Activated naive CD8-positive, alpha-beta T cell treated with anti-CD3 and anti-CD28 coated beads, Interleukin-2, amount 50 U/mL, for 24 hours (primary cell): ENCODE results near the gene SLC16A5.

Experiments used
- ATAC-seq: fragments of 150-1000 bp; cut with Tn5 transposase; one replicate; pipeline ENCODE4 v1.10.0; 2021
- DNase-seq: peaks from one replicate; pipeline ENCODE4 v3.0.0; 2021
- H3K27ac Mint-ChIP-seq: one replicate; pipeline ENCODE4 v1.8.0; 2021; ENCODE audit warnings: mild to moderate bottlenecking, mixed read lengths
- H3K27me3 Mint-ChIP-seq: one replicate; pipeline ENCODE4 v1.8.0; 2021; ENCODE audit warnings: mixed read lengths
- H3K36me3 Mint-ChIP-seq: one replicate; pipeline ENCODE4 v1.8.0; 2021; ENCODE audit warnings: low read depth, mixed read lengths
- H3K4me1 Mint-ChIP-seq: one replicate; pipeline ENCODE4 v1.8.0; 2021; ENCODE audit warnings: mixed read lengths
- H3K4me3 Mint-ChIP-seq: one replicate; pipeline ENCODE4 v1.8.0; 2021; ENCODE audit warnings: mild to moderate bottlenecking, moderate library complexity, mixed read lengths
- H3K9me3 Mint-ChIP-seq: one replicate; pipeline ENCODE4 v1.8.0; 2021; ENCODE audit warnings: mixed read lengths

The SLC16A5 gene

GRCh38 chr17:75088465-75089417 lies 987 bp downstream of the SLC16A5 start:
- H3K36me3 Mint-ChIP-seq, result no peaks in the 10 kb centered on the region
- peak overlapping the region; percentile 35 for H3K4me3 Mint-ChIP-seq
- H3K27me3 Mint-ChIP-seq, result no peaks in the 10 kb centered on the region
- H3K4me1 Mint-ChIP-seq, result peaks cover 32% of the 10 kb centered on the region
- H3K9me3 Mint-ChIP-seq, result no peaks in the 10 kb centered on the region
- no peak for DNase-seq
- peak overlapping the region; percentile 57 for H3K27ac Mint-ChIP-seq
- ATAC-seq, result peak; percentile 63

DNA sequence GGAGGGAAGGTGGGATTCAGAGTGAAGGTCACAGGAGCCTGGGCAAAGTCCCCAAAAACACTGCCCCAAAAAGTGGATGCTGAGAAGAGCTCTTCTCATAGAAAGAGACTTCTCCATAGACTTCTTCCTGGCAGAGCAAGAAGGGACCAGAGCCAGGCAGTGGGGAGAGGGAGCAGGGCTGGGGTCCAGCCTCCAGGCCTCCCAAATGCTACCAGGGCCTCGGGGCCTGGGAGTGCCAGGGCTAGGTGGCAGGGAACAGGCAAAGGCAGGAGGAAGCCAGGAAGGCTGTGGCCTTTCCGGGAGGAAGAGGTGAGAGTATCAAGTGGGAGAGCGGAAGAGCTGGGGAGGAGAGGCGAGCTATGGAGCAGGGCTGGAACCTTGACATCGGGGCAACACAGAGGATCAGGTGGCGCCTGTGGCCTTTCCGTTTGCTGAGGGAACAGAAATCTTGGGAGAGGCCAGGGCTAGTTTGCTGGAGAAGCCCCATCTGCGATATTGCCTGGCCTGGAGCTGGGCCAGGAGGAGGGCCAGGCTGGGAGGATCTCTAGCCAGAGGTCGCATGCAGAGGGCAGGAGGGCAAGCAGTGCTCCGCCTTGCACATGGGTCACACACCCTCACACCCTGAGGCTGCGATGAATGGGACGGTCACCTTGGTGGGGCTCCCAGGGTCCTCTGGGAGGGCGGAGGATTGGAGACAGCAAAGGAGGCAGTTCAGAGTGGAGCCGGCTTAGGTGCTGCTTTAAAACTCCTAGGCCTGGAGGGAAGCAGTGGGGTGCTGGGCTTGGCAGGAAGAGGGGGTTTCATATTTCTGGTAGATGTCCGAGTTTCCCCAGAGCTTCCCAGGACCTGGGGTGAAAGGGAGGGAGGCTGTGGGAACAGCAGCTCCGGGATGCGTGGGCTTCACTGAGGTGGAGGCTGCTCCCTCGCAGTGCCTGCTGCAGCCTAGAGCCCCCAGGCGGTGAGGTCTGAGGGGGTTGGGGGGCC lies 3.4 kb downstream of the SLC16A5 start:
- no peaks in the 10 kb centered on the region for H3K9me3 Mint-ChIP-seq
- no peak for ATAC-seq
- H3K27ac Mint-ChIP-seq, result no peak overlapping the region
- DNase-seq, result no peak
- H3K36me3 Mint-ChIP-seq, result no peaks in the 10 kb centered on the region
- H3K4me1 Mint-ChIP-seq, result peaks cover 25% of the 10 kb centered on the region
- no peaks in the 10 kb centered on the region for H3K27me3 Mint-ChIP-seq
- H3K4me3 Mint-ChIP-seq, result no peak overlapping the region

DNA sequence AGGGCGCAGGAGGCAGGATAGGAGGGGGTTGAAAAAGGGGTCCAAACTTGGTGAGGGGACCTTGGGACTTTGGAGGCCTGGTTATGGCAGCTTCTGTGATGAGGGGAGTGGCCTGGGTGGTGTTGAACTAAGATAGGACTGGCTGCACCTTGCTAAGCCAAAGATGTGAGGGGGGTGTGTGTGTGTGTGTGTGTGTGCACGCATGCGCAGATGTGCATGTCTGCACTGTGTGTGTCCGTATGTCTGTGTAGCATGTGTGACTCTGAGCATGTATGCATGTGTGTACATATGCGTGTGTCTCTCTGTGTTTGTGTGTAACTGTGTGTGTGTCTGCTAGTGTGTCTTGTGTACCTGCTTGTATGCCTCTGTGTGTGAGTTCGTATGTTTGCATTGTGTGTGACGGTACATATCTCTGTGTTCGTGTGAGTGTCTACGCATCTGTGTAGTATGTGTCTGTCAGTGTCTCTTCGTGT lies 4.1 kb downstream of the SLC16A5 start:
- no peaks in the 10 kb centered on the region for H3K36me3 Mint-ChIP-seq
- H3K27ac Mint-ChIP-seq, result no peak overlapping the region
- H3K27me3 Mint-ChIP-seq, result no peaks in the 10 kb centered on the region
- ATAC-seq, result no peak
- H3K4me1 Mint-ChIP-seq, result peaks cover 20% of the 10 kb centered on the region
- no peak overlapping the region for H3K4me3 Mint-ChIP-seq
- no peaks in the 10 kb centered on the region for H3K9me3 Mint-ChIP-seq
- no peak for DNase-seq

GRCh38 chr17:75093548-75094158 lies 5.9 kb downstream of the SLC16A5 start:
- Mint-ChIP-seq H3K4me1 (peaks cover 12% of the 10 kb centered on the region), H3K27ac (no peak overlapping the region), H3K4me3 (no peak overlapping the region), H3K36me3 (no peaks in the 10 kb centered on the region), H3K27me3 (no peaks in the 10 kb centered on the region), H3K9me3 (no peaks in the 10 kb centered on the region)
- ATAC-seq (no peak), DNase-seq (no peak)

DNA sequence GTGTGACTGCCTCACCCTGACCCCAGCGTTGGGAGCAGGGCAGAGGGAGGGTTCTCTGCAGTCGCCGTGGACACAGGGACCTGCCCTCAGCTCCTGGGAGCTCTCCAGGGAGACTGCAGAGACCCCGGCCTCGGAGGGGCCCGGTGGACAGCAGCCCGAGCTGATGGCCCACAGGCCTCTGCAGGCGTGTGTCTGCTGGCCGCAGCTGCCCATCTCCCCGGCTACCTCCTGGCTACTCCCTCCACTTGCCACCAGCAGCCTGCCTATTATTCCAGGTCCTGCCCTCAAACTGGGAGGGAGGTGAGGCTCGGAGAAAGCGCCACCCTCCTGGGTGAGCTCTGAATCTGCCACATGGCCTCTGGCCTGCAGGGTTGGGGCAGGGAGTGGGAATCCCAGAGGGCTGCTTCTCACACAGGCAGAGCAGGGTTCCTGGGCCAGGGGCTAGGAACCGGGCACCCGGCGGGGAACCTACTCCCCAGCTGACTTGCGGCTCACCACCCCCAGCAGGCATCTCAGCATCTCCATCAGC lies 7.2 kb downstream of the SLC16A5 start:
- Mint-ChIP-seq H3K4me3 (no peak overlapping the region), H3K27me3 (no peaks in the 10 kb centered on the region), H3K36me3 (no peaks in the 10 kb centered on the region), H3K9me3 (no peaks in the 10 kb centered on the region), H3K4me1 (peaks cover 2% of the 10 kb centered on the region), H3K27ac (no peak overlapping the region)
- DNase-seq (no peak), ATAC-seq (no peak)

DNA sequence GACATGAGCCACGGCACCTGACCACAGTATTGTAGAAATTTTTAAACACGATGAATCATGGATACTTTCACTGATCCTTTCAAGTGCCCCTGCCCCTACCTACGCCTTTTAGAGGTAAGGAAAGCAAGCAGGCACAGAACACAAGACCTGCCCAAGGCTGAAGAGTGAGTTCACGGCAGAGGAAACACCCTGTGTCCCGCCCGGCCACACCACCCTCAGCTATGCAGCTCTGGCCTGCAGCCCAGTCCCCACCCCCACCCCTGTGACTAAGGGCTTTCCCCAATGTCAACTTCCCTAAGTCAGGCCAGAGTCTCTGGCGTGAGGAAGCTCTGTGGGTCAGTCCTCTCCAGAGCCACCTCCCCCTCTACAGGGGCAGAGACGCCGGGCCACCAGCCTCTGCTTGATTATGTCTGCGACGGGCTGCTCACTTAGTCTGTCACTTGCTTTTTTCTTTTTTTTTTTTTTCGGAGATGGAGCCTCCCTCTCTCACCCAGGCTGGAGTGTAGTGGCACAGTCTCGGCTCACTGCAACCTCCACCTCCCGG lies 8.4 kb downstream of the SLC16A5 start:
- ATAC-seq, result peak; percentile 21
- no peak overlapping the region for H3K4me3 Mint-ChIP-seq

GRCh38 chr17:75097865-75098264 lies 10.1 kb downstream of the SLC16A5 start:
- no peaks in the 10 kb centered on the region for H3K9me3 Mint-ChIP-seq
- H3K4me1 Mint-ChIP-seq, result peaks cover 7% of the 10 kb centered on the region
- H3K36me3 Mint-ChIP-seq, result no peaks in the 10 kb centered on the region
- H3K4me3 Mint-ChIP-seq, result no peak overlapping the region
- no peaks in the 10 kb centered on the region for H3K27me3 Mint-ChIP-seq
- DNase-seq, result no peak
- ATAC-seq, result no peak
- H3K27ac Mint-ChIP-seq, result no peak overlapping the region

More for the DNA sequence above, 8.4 kb downstream of the SLC16A5 start:
- no peaks in the 10 kb centered on the region for H3K27me3 Mint-ChIP-seq
- DNase-seq, result no peak
- no peaks in the 10 kb centered on the region for H3K36me3 Mint-ChIP-seq
- no peak overlapping the region for H3K27ac Mint-ChIP-seq
- peaks cover 2% of the 10 kb centered on the region for H3K4me1 Mint-ChIP-seq
- H3K9me3 Mint-ChIP-seq, result no peaks in the 10 kb centered on the region

- DNase-seq (no peak), ATAC-seq (no peak)
- Mint-ChIP-seq H3K27ac (no peak overlapping the region), H3K4me1 (peaks cover 7% of the 10 kb centered on the region), H3K9me3 (no peaks in the 10 kb centered on the region), H3K36me3 (no peaks in the 10 kb centered on the region), H3K4me3 (no peak overlapping the region), H3K27me3 (no peaks in the 10 kb centered on the region)
Measured at GRCh38 chr17:75098861-75099260, 11.1 kb downstream of the SLC16A5 start.

- DNase-seq (no peak), ATAC-seq (no peak)
- Mint-ChIP-seq H3K4me3 (no peak overlapping the region), H3K27me3 (no peaks in the 10 kb centered on the region), H3K4me1 (peaks cover 7% of the 10 kb centered on the region), H3K36me3 (no peaks in the 10 kb centered on the region), H3K27ac (no peak overlapping the region), H3K9me3 (no peaks in the 10 kb centered on the region)
Measured at GRCh38 chr17:75099881-75100595, 12.3 kb downstream of the SLC16A5 start.

GRCh38 chr17:75102385-75102821 lies 14.6 kb downstream of the SLC16A5 start:
- DNase-seq (no peak), ATAC-seq (no peak)
- Mint-ChIP-seq H3K4me1 (peaks cover 5% of the 10 kb centered on the region), H3K9me3 (no peaks in the 10 kb centered on the region), H3K27me3 (no peaks in the 10 kb centered on the region), H3K36me3 (no peaks in the 10 kb centered on the region), H3K4me3 (no peak overlapping the region), H3K27ac (no peak overlapping the region)

DNA sequence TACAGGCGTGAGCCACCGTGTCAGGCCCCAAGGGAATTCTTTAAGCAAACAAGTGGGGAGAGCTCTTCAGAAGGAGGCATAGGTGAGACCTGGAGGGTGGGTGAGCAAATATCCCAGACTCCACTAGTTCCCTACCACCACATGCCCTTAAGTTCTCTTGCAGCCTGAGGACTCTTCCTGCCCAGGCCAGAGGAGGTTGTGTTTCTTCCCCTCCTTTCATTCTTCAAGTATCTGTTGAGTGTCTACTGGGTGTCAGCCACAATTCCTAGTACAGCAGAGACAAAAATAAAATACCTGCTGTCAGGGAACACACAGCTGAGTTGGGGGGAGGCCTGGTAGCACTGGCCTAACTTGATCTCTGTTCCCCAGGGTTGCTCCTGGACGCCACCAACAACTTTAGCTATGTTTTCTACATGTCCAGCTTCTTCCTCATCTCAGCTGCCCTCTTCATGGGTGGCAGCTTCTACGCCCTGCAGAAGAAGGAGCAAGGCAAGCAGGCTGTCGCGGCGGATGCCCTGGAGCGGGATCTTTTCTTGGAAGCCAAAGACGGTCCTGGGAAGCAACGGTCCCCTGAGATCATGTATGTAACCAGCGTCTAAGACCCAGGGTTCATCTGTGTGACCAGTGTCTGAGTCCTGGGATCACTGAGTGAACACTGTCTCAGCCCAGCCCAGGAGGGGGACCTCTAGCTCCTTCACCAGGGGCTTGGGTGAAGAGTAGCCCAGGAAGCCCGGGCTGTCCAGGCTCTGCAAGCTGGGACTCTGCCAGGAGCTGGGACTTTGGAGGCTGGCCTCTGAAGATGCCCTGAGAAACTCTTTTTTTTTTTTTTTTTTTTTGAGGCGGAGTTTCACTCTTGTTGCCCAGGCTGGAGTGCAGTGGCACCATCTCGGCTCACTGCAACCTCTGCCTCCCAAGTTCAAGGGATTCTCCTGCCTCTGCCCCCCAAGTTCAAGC lies 16.1 kb downstream of the SLC16A5 start:
- no peaks in the 10 kb centered on the region for H3K27me3 Mint-ChIP-seq
- no peak overlapping the region for H3K27ac Mint-ChIP-seq
- no peak for DNase-seq

DNA sequence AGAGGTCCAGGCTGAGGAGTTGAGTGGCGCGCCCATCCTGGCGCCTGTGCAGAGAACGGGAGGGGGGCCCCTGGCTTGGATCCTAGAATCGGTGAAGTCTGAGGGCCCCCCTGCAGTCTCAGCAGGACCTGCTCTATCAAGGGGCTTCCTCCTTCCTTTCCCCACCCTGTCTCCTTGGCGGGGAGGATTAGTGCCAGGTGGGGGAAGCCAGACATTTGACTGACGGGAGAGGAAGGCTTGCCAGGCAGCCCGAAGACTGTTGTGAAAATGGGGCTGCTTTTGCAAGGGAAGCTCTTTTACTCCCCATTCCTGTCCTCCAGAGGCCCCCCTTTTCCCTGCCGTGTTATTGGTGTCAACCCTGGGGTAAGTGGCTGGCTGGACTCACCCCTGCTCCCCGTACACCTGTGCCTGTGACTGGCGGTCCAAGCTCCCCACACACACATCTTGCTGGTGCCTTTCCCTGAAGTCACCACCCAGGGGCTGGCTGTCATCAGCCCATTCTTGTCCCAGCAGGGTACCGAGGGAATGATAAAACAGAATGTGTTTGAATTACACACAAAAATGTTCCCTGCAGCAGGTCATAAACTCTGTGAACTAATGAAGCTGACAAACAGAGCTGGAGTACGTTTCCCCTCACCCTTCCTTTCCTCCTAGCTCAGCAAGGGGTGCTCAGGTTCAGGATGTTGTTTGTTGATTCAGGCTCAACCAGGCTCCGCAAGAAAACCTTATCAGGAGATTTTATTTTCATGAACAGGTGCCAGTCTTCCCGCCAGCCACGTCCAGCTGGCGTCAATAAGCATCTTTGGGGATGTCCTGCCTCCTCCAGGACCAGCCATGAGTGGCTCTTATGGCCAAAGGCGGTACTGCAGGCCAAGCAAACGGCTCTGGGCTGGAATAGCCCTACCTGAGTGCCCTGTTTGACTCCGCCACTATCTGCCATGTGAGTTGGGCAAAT lies 17.6 kb downstream of the SLC16A5 start:
- no peak for ATAC-seq
- Mint-ChIP-seq H3K27me3 (no peaks in the 10 kb centered on the region), H3K9me3 (no peaks in the 10 kb centered on the region), H3K4me1 (peaks cover 13% of the 10 kb centered on the region), H3K4me3 (no peak overlapping the region), H3K27ac (no peak overlapping the region), H3K36me3 (no peaks in the 10 kb centered on the region)
- peak; percentile 53 for DNase-seq

More for the DNA sequence above, 16.1 kb downstream of the SLC16A5 start:
- H3K4me1 Mint-ChIP-seq, result peaks cover 10% of the 10 kb centered on the region
- H3K36me3 Mint-ChIP-seq, result no peaks in the 10 kb centered on the region
- no peak for ATAC-seq
- H3K9me3 Mint-ChIP-seq, result no peaks in the 10 kb centered on the region
- H3K4me3 Mint-ChIP-seq, result no peak overlapping the region
